ENCODE measurements around the gene CEP95.

CEP95 gene

DNA sequence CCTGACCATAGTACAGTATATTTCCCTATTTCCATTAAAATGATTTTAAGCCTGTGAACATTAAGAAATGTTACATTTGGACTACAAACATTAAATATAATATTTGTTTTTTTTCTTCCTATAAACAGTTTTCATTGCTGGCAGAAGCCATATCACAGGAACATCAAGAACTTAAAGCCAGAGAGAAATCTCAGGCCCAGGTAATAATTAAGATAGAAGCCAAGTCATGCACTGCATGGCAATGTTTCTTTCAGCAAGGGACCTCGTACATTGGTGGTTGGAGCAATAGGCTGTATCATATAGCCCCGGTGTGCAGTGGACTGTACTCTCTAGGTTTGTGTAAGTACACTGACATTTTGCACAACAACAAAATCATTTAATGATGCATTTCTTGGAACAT lies 30.1 kb downstream of the CEP95 start:
- CTCF ChIA-PET, result no interaction called here
- TF ChIP-seq, protein P1, sequence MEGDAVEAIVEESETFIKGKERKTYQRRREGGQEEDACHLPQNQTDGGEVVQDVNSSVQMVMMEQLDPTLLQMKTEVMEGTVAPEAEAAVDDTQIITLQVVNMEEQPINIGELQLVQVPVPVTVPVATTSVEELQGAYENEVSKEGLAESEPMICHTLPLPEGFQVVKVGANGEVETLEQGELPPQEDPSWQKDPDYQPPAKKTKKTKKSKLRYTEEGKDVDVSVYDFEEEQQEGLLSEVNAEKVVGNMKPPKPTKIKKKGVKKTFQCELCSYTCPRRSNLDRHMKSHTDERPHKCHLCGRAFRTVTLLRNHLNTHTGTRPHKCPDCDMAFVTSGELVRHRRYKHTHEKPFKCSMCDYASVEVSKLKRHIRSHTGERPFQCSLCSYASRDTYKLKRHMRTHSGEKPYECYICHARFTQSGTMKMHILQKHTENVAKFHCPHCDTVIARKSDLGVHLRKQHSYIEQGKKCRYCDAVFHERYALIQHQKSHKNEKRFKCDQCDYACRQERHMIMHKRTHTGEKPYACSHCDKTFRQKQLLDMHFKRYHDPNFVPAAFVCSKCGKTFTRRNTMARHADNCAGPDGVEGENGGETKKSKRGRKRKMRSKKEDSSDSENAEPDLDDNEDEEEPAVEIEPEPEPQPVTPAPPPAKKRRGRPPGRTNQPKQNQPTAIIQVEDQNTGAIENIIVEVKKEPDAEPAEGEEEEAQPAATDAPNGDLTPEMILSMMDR (IDR thresholded peaks at IDR 0.05; ENCODE audit: control extremely low read depth, extremely low read depth, low read depth, missing control alignments), result no peak
- POLR2A ChIA-PET, result no interaction called here
- no peak for DNase-seq (ENCODE audit: extremely low spot score)

DNA sequence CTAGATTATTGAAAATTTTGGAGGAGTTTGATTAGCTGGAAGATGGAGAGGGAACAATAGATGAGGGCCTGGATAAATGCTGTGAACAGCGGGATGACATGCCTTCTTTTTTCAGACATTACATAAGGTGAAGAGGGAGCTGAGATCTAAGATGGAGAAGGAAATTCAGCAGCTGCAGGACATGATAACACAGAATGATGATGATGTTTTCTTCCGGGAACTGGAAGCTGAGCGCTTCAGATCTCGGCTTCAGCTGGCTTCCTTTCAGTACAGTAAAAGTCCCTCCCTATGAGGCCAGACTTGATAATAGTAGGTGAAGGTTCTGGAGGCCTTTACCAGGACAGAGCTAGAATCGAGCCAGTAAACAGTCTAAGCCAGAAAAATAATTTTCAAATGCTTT lies 30.7 kb downstream of the CEP95 start:
- ChIA-PET CTCF (interaction anchor here (0.9 to 1.6 kb wide), 2 partner anchors 10 to 112 kb away, joined by 3 to 5 read pairs; no protein-coding TSS in a partner anchor), POLR2A (interaction anchor here (1.1 kb wide), 1 partner anchor 33 kb away, joined by 3 read pairs; no protein-coding TSS in a partner anchor)
- DNase-seq (ENCODE audit: extremely low spot score), result no peak
- TF ChIP-seq, protein P1 (IDR thresholded peaks at IDR 0.05; ENCODE audit: control extremely low read depth, extremely low read depth, low read depth, missing control alignments), result no peak

DNA sequence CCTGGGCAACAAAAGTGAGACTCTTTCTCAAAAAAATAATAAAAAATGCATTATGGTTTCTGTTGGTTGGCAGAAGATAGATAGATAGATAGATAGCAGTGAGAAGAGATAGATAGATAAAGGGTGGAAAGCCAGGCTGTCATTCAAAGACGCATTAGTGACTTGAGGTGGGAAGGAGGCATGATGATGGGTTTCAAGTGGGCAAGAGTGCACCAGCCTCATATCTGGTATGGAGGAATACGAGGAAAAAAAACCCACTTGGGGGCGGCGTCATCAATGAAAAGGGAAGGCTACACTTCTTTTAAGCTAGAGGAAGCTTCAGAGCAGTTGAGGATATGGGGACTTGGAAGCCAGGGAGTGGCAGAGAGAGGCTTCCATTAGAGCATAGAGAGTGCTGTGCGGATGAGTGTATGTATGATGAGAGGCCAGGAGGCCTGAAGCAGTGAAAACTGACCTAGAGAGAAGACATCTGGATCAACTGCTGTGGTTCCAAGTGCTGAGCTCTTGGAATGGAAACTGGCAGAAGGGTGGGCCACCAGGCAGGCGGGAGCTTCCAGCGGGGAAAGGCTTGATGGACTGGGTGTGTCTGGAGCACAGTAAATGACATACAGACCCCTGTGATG lies 31.8 kb downstream of the CEP95 start:
- CTCF ChIA-PET, result interaction anchor here (0.9 to 1.6 kb wide), 2 partner anchors 11 to 22 kb away, joined by 3 read pairs; no protein-coding TSS in a partner anchor
- TF ChIP-seq, protein P1 (IDR thresholded peaks at IDR 0.05; ENCODE audit: control extremely low read depth, extremely low read depth, low read depth, missing control alignments), result no peak
- DNase-seq (ENCODE audit: extremely low spot score), result no peak
- POLR2A ChIA-PET, result no interaction called here

DNA sequence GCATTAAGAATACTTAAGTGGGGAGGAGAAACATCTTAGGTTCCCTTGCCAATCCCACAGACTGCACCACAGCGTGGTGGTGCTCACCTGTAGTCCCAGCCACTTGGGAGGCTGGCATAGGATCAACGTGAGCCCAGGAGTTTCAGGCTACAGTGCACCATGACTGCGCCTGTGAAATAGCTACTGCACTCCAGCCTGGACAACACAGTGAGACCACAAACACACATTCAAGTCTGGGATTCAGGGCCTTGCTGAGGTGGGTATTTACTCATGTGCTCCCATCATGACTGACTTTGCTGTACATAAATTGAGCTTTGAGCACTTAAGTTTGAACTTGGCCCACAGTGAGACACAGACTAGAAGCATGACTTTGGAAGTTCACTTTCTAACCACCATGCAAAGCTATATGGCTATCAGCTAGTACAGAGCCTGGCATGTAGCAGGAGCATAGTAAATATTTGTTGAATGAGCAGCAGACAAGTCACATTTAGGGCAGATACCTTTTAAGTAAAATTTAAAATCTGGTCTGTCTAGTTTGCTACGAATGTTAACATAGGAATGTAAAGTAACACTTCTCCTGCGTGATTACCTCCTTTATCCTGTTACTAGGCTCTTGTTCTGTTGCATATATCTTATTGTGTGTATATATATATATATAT lies 33.5 kb downstream of the CEP95 start:
- DNase-seq (ENCODE audit: extremely low spot score), result no peak
- ChIA-PET CTCF (no interaction called here), POLR2A (no interaction called here)
- TF ChIP-seq, protein P1 (IDR thresholded peaks at IDR 0.05; ENCODE audit: control extremely low read depth, extremely low read depth, low read depth, missing control alignments), result no peak

DNA sequence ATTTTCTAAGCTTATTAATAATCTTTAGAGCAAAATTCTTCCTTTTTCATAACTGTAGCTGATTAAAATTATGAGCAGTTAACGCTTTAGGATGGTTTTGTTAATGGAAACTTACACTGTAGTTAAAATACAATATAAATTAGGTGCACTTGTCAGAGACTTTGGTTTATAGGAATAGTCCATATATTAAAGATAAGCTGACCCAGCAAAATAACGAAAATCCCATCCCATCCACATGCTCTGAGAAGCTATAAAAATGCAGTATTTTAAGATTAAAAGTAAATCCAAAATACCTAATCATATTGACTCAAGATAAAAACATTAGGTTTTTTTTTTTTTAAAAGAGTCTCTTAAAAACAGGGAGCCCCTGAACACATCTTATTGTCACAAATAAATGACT lies 38.0 kb downstream of the CEP95 start:
- DNase-seq (ENCODE audit: extremely low spot score), result no peak
- ChIA-PET POLR2A (no interaction called here), CTCF (interaction anchor here (1.0 to 2.8 kb wide), 5 partner anchors 9 to 105 kb away, joined by 3 to 10 read pairs (median 3); no protein-coding TSS in a partner anchor)
- TF ChIP-seq, protein P1 (IDR thresholded peaks at IDR 0.05; ENCODE audit: control extremely low read depth, extremely low read depth, low read depth, missing control alignments), result no peak

DNA sequence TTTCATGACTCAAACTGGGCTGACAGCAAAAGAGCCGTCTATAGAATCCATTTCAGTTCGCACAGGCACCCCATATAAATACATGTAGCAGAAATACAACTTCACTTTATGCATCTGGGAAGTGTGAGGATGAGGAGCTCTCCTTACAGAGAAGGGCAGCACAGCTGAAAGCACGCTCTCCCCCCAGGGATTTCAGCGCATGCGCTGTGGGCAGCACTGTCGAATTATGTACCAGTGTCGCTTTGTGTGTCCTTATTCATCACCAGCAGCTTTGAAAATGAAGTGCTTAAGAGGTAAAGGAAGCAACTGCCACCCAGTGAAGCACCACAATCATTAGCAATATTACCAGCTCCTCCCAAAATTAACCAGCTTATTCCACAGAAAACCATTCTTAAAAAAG lies 39.9 kb downstream of the CEP95 start:
- CTCF ChIA-PET, result interaction anchor here (1.0 to 2.5 kb wide), 6 partner anchors 14 to 126 kb away, joined by 3 to 8 read pairs (median 3); no protein-coding TSS in a partner anchor
- TF ChIP-seq, protein P1 (IDR thresholded peaks at IDR 0.05; ENCODE audit: control extremely low read depth, extremely low read depth, low read depth, missing control alignments), result no peak
- POLR2A ChIA-PET, result no interaction called here
- DNase-seq (ENCODE audit: extremely low spot score), result no peak

Measured in GM10248 (cell line).